IMR-90 (cell line): ENCODE results near the gene ANKUB1. TPM values are rescaled to one million over a fixed set of nuclear protein-coding genes. Genes with fewer than 3 reads are reported as not detected.

Source experiments
- ATAC-seq: fragments of 200-7000 bp; cut with Tn5 transposase; 2 replicates; pipeline ENCODE4 v1.9.1; 2020; ENCODE audit warnings: low read depth, mild to moderate bottlenecking, moderate library complexity
- BruUV-seq: library from RNA; stranded (reverse); fragments of 400-500 nt; replicated peaks from 2 replicates; lab custom pipeline; 2021; lab: Mats Ljungman, UMichigan
- CTCF ChIA-PET: fragments of 300-600 bp; formaldehyde crosslinking; extraction: SDS; loops from one replicate; lab custom pipeline; 2021; ENCODE audit warnings: antibody characterized with exemption; lab: Yijun Ruan, JAX
- POLR2A ChIA-PET: fragments of 300-600 bp; sonication (Branson Sonifier 250); formaldehyde crosslinking; loops from one replicate; lab custom pipeline; 2022; ENCODE audit warnings: antibody characterized with exemption; ENCODE audit not compliant: unreplicated experiment; lab: Charles Lee
- DNase-seq: peaks from one replicate; pipeline ENCODE4 v3.0.0; 2013
- H2AFZ ChIP-seq: replicated peaks from 2 replicates; pipeline ENCODE3; 2013; ENCODE audit warnings: low read length, mild to moderate bottlenecking; ENCODE audit not compliant: poor library complexity
- H2AK5ac ChIP-seq: 2 replicates; pipeline ENCODE4 v1.6.1; 2013; ENCODE audit warnings: low read depth, low read length, inconsistent platforms
- H2AK9ac ChIP-seq: replicated peaks from 2 replicates; pipeline ENCODE3; 2013; ENCODE audit warnings: mild to moderate bottlenecking, low read depth, low read length, moderate library complexity; ENCODE audit not compliant: poor library complexity
- H2BK120ac ChIP-seq: 2 replicates; pipeline ENCODE4 v1.6.1; 2013; ENCODE audit warnings: low read depth, low read length, inconsistent platforms
- H2BK15ac ChIP-seq: 3 replicates; pipeline ENCODE4 v1.6.1; 2013; ENCODE audit warnings: low read depth, low read length, inconsistent platforms
- H2BK20ac ChIP-seq: 2 replicates; pipeline ENCODE4 v1.6.1; 2013; ENCODE audit warnings: low read depth, mild to moderate bottlenecking, inconsistent platforms, low read length, moderate library complexity
- H2BK5ac ChIP-seq: 2 replicates; pipeline ENCODE4 v1.6.1; 2013; ENCODE audit warnings: mild to moderate bottlenecking, low read depth, low read length, inconsistent platforms; ENCODE audit not compliant: poor library complexity, severe bottlenecking
- H3K14ac ChIP-seq: replicated peaks from 2 replicates; pipeline ENCODE4 v1.6.1; 2013; ENCODE audit warnings: low read depth, low read length, inconsistent platforms
- H3K18ac ChIP-seq: 2 replicates; pipeline ENCODE4 v1.6.1; 2013; ENCODE audit warnings: low read depth, low read length, control low read depth
- H3K23ac ChIP-seq: 2 replicates; pipeline ENCODE4 v1.6.1; 2013; ENCODE audit warnings: low read depth, low read length, inconsistent platforms
- H3K27ac ChIP-seq: 2 replicates; pipeline ENCODE4 v1.5.1; 2013; ENCODE audit warnings: mild to moderate bottlenecking, control low read depth, low read length; ENCODE audit not compliant: insufficient read depth
- H3K27me3 ChIP-seq: 2 replicates; pipeline ENCODE4 v1.6.1; 2013; ENCODE audit warnings: low read length; ENCODE audit not compliant: control insufficient read depth, insufficient read depth
- H3K36me3 ChIP-seq: 2 replicates; pipeline ENCODE4 v1.6.1; 2013; ENCODE audit warnings: low read length, mixed read lengths; ENCODE audit not compliant: control insufficient read depth, insufficient read depth
- H3K4ac ChIP-seq: 2 replicates; pipeline ENCODE4 v1.6.1; 2013; ENCODE audit warnings: low read depth, low read length, inconsistent platforms
- H3K4me1 ChIP-seq: 2 replicates; pipeline ENCODE4 v1.6.1; 2013; ENCODE audit warnings: low read length, mixed read lengths; ENCODE audit not compliant: control insufficient read depth, insufficient read depth
- H3K4me2 ChIP-seq: 2 replicates; pipeline ENCODE4 v1.6.1; 2013; ENCODE audit warnings: low read depth, mild to moderate bottlenecking, control low read depth, low read length, moderate library complexity
- H3K4me3 ChIP-seq: 2 replicates; pipeline ENCODE4 v1.5.1; 2013; ENCODE audit warnings: low read depth, mild to moderate bottlenecking, control low read depth, low read length, moderate library complexity; ENCODE audit not compliant: insufficient read depth
- H3K56ac ChIP-seq: 2 replicates; pipeline ENCODE4 v1.6.1; 2013; ENCODE audit warnings: low read length, inconsistent platforms; ENCODE audit not compliant: insufficient read depth; ENCODE audit errors: extremely low read depth
- H3K79me1 ChIP-seq, 2 experiments: 2 replicates each; pipeline ENCODE4 v1.6.1; 2013; ENCODE audit warnings: low read length in 2 of 2, inconsistent platforms in 1 of 2, low read depth in 1 of 2
- H3K9ac ChIP-seq: 2 replicates; pipeline ENCODE4 v1.6.1; 2013; ENCODE audit warnings: low read depth, low read length, control low read depth
- H3K9me1 ChIP-seq: 2 replicates; pipeline ENCODE4 v1.6.1; 2013; ENCODE audit warnings: low read length, inconsistent platforms; ENCODE audit not compliant: insufficient read depth
- H3K9me3 ChIP-seq: 2 replicates; pipeline ENCODE4 v1.6.1; 2013; ENCODE audit warnings: low read length; ENCODE audit not compliant: control insufficient read depth, insufficient read depth
- H4K20me1 ChIP-seq: 2 replicates; pipeline ENCODE4 v1.6.1; 2013; ENCODE audit warnings: low read length, inconsistent platforms; ENCODE audit not compliant: insufficient read depth
- H4K5ac ChIP-seq: 2 replicates; pipeline ENCODE4 v1.6.1; 2013; ENCODE audit warnings: mild to moderate bottlenecking, low read depth, low read length, control low read depth
- H4K8ac ChIP-seq, 2 experiments: 2 replicates each; pipeline ENCODE4 v1.6.1; 2013; ENCODE audit warnings: low read depth in 2 of 2, low read length in 2 of 2, control low read depth in 1 of 2, inconsistent platforms in 1 of 2
- H4K91ac ChIP-seq: 2 replicates; pipeline ENCODE4 v1.6.1; 2013; ENCODE audit warnings: low read depth, low read length, inconsistent platforms; ENCODE audit not compliant: insufficient read depth
- BHLHE40 ChIP-seq: fragments of 150-350 bp; IDR thresholded peaks from 2 replicates; pipeline ENCODE4 v1.6.1; 2016; ENCODE audit warnings: mild to moderate bottlenecking, low read depth, low read length
- CEBPB ChIP-seq: IDR thresholded peaks from 2 replicates; pipeline ENCODE4 v1.6.1; 2012; ENCODE audit warnings: low read depth, low read length, improper control_type of control experiment
- ELK1 ChIP-seq: fragments of 150-350 bp; IDR thresholded peaks from 2 replicates; pipeline ENCODE4 v1.6.1; 2016; ENCODE audit warnings: low read depth, mild to moderate bottlenecking, low read length, moderate library complexity, borderline replicate concordance
- FOS ChIP-seq: fragments of 150-350 bp; IDR thresholded peaks from 2 replicates; pipeline ENCODE4 v1.6.1; 2016; ENCODE audit warnings: low read depth, low read length
- MAFK ChIP-seq: IDR thresholded peaks from 2 replicates; pipeline ENCODE4 v1.6.1; 2012; ENCODE audit warnings: low read depth, low read length, improper control_type of control experiment
- MAZ ChIP-seq: IDR thresholded peaks from 2 replicates; pipeline ENCODE4 v1.6.1; 2012; ENCODE audit warnings: low read depth, mild to moderate bottlenecking, low read length, improper control_type of control experiment, moderate library complexity, borderline replicate concordance
- MXI1 ChIP-seq: IDR thresholded peaks from 2 replicates; pipeline ENCODE4 v1.6.1; 2012; ENCODE audit warnings: low read depth, mild to moderate bottlenecking, low read length, moderate library complexity, borderline replicate concordance
- NFE2L2 ChIP-seq: fragments of 150-350 bp; IDR thresholded peaks from 2 replicates; pipeline ENCODE4 v1.6.1; 2016; ENCODE audit warnings: low read depth, mild to moderate bottlenecking, low read length
- POLR2A ChIP-seq: IDR thresholded peaks from 2 replicates; pipeline ENCODE4 v1.6.1; 2012; ENCODE audit warnings: mild to moderate bottlenecking, low read depth, low read length
- RAD21 ChIP-seq: IDR thresholded peaks from 2 replicates; pipeline ENCODE4 v1.6.1; 2012; ENCODE audit warnings: low read length, improper control_type of control experiment
- RFX5 ChIP-seq: IDR thresholded peaks from 2 replicates; pipeline ENCODE4 v1.8.0; 2012; ENCODE audit warnings: low read depth, mild to moderate bottlenecking, low read length, moderate library complexity
- USF2 ChIP-seq: fragments of 150-350 bp; IDR thresholded peaks from 2 replicates; pipeline ENCODE4 v1.6.1; 2017; ENCODE audit warnings: mild to moderate bottlenecking, antibody characterized with exemption, low read length, low read depth
- WGBS, 2 experiments: methylation state at CpG; one replicate each; pipeline versions ENCODE4 v1.1.5 to v1.1.7; 2013; ENCODE audit warnings: missing lambda C conversion rate in 2 of 2; ENCODE audit not compliant: insufficient read length in 1 of 2; ENCODE audit errors: extremely low coverage in 2 of 2; 5-methylcytosine and 5-hydroxymethylcytosine counted together
- dilution Hi-C: fragments of 300-500 bp; cut with HindIII; formaldehyde crosslinking; loops from one replicate; pipeline ENCODE4 v1.14.3; 2018; ENCODE audit warnings: low sequenced_read_pairs; ENCODE audit not compliant: unreplicated experiment
- in situ Hi-C: fragments of 300-500 bp; cut with MboI; formaldehyde crosslinking; loops from 3 replicates; pipeline ENCODE4 v1.14.3; 2019; ENCODE audit warnings: low sequenced_read_pairs, inconsistent platforms, mixed read lengths
- intact Hi-C: fragments of 100-400 bp; cut with micrococcal nuclease; formaldehyde crosslinking; loops from 2 replicates; pipeline ENCODE4 v1.10.0; 2022
- polyA plus RNA-seq, 3 experiments: library from polyadenylated mRNA; depleted of rRNA; stranded (reverse); fragments of >200 nt; gene quantifications; 2 replicates each; pipeline ENCODE4 v1.2.3, GENCODE V29; 2012; ENCODE audit warnings: low replicate concordance in 1 of 3
- total RNA-seq: library from RNA; depleted of rRNA; stranded (reverse); fragments of >200 nt; gene quantifications from 2 replicates; pipeline ENCODE4 v1.2.3, GENCODE V29; 2012
- TF ChIP-seq, protein P1 (sequence below): conservative IDR thresholded peaks from 2 replicates; pipeline ENCODE4 v1.5.1; 2012; ENCODE audit warnings: mild to moderate bottlenecking, low read depth, low read length, improper control_type of control experiment

Gene ANKUB1
- total and polyA plus RNA-seq, 2 of the 4 experiments (the other 2 are of a cell fraction), result not detected

- H3K4me2 ChIP-seq, result peak within 1 kb of the TSS; percentile 98
- dilution Hi-C loops, result no loop called here
- no peak within 1 kb of the TSS for H2BK20ac ChIP-seq
- DNase-seq (peak; percentile 85), ATAC-seq (peak; percentile 99)
- H4K5ac ChIP-seq, result peak within 1 kb of the TSS; percentile 84
- H2AK9ac ChIP-seq, result peak within 1 kb of the TSS; percentile 65
- ChIA-PET CTCF (interaction anchor here (1.0 to 2.8 kb wide), 6 partner anchors 8 to 61 kb away, joined by 3 to 14 read pairs (median 4); partner anchors contain the start of gene RNF13), POLR2A (interaction anchor here (0.5 kb wide), 1 partner anchor 230 kb away, joined by 4 read pairs; no protein-coding TSS in a partner anchor)
- peaks cover 2% of the 10 kb centered on the region; the same call in 1 of the 2 replicates for H3K27me3 ChIP-seq
- peak within 1 kb of the TSS; percentile 91 for H3K4ac ChIP-seq
- no peak within 1 kb of the TSS for H2AK5ac ChIP-seq
- peaks cover 9 to 33% of the 10 kb centered on the region in 2 experiments for H3K79me1 ChIP-seq
- H4K91ac ChIP-seq, result peak within 1 kb of the TSS; percentile 91
- H3K14ac ChIP-seq, result peak within 1 kb of the TSS; percentile 95
- peak within 1 kb of the TSS; percentile 75 for H3K9ac ChIP-seq
- H2BK5ac ChIP-seq, result peak within 1 kb of the TSS; percentile 3
- H2BK15ac ChIP-seq, result no peak within 1 kb of the TSS
- H3K36me3 ChIP-seq, result peaks cover 6% of the 10 kb centered on the region
- in situ Hi-C loops, result no loop called here
- no peak within 1 kb of the TSS for H3K18ac ChIP-seq
- intact Hi-C loops, result loop anchor here (1.0 kb wide), 1 partner anchor 240 kb away; no protein-coding TSS in a partner anchor
- BruUV-seq, result no TSS peak
- H3K9me3 ChIP-seq, result no peaks in the 10 kb centered on the region
- peak within 1 kb of the TSS; percentile 44 to 95 for H4K8ac ChIP-seq
- H3K56ac ChIP-seq, result peak within 1 kb of the TSS; percentile 28
- 0 out of 2 replicates have a peak, but pooled peaks cover 2% of the 10 kb centered on the region for H3K4me1 ChIP-seq
- peak within 1 kb of the TSS; percentile 98 for H2AFZ ChIP-seq
- peak within 1 kb of the TSS; percentile 80 for H2BK120ac ChIP-seq
- 1% methylated on average over 19 of the region's 52 CpGs; no CpG with 5 or more reads in 1 of the 2 experiments for WGBS, 2 experiments
- H3K9me1 ChIP-seq, result 0 out of 2 replicates have a peak, but pooled peaks cover 3% of the 10 kb centered on the region
- peak within 1 kb of the TSS; percentile 66 for H3K4me3 ChIP-seq
- peak within 1 kb of the TSS; percentile 94 for H3K23ac ChIP-seq
- H4K20me1 ChIP-seq, result no peaks in the 10 kb centered on the region
- H3K27ac ChIP-seq, result peak within 1 kb of the TSS; percentile 48
- no peak for TF ChIP-seq USF2
- TF ChIP-seq CEBPB, result no peak
- TF ChIP-seq RAD21, result peak; percentile 42; the same call in 1 of the 2 replicates
- TF ChIP-seq BHLHE40, result peak; percentile 51; the same call in 1 of the 2 replicates
- TF ChIP-seq MAFK, result no peak
- TF ChIP-seq MAZ, result peak; percentile 70
- peak; percentile 27; the same call in 1 of the 2 replicates for TF ChIP-seq ELK1
- no peak for TF ChIP-seq FOS
- TF ChIP-seq MXI1, result no peak
- TF ChIP-seq POLR2A, result no peak
- no peak for TF ChIP-seq NFE2L2
- TF ChIP-seq RFX5, result no peak
- TF ChIP-seq, protein P1, sequence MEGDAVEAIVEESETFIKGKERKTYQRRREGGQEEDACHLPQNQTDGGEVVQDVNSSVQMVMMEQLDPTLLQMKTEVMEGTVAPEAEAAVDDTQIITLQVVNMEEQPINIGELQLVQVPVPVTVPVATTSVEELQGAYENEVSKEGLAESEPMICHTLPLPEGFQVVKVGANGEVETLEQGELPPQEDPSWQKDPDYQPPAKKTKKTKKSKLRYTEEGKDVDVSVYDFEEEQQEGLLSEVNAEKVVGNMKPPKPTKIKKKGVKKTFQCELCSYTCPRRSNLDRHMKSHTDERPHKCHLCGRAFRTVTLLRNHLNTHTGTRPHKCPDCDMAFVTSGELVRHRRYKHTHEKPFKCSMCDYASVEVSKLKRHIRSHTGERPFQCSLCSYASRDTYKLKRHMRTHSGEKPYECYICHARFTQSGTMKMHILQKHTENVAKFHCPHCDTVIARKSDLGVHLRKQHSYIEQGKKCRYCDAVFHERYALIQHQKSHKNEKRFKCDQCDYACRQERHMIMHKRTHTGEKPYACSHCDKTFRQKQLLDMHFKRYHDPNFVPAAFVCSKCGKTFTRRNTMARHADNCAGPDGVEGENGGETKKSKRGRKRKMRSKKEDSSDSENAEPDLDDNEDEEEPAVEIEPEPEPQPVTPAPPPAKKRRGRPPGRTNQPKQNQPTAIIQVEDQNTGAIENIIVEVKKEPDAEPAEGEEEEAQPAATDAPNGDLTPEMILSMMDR, result peak; percentile 31
Measured at GRCh38 chr3:149752051-149752787, 40.1 kb downstream of the ANKUB1 start, which contains the start of gene COMMD2. TSS of gene COMMD2 (minus strand) at chr3:149752489. CDS start at chr3:149752444, 45 bp downstream.
